AG08395 (cell line): ENCODE measurements around the gene POLD2.
A peak's percentile ranks its signal among the peaks of the same experiment; 100 is the strongest.

Experiments used
- DNase-seq: peaks from one replicate; pipeline ENCODE4 v3.0.0; 2012; ENCODE audit warnings: mixed read lengths, low spot score

The POLD2 gene

DNA sequence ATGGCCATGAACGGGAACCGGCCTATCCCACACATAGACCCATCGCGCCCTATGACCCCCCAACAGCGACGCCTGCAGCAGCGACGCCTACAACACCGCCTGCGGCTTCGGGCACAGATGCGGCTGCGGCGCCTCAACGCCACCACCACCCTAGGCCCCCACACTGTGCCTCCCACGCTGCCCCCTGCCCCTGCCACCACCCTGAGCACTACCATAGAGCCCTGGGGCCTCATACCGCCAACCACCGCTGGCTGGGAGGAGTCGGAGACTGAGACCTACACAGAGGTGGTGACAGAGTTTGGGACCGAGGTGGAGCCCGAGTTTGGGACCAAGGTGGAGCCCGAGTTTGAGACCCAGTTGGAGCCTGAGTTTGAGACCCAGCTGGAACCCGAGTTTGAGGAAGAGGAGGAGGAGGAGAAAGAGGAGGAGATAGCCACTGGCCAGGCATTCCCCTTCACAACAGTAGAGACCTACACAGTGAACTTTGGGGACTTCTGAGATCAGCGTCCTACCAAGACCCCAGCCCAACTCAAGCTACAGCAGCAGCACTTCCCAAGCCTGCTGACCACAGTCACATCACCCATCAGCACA lies 9.5 kb downstream of the POLD2 start:
- DNase-seq: no peak

- no peak for DNase-seq
These were observed 10.2 kb downstream of the POLD2 start for GRCh38 chr7:44112997-44113763.

- DNase-seq: no peak
These were observed 10.9 kb downstream of the POLD2 start for GRCh38 chr7:44112231-44112996.

GRCh38 chr7:44111761-44112160 lies 11.6 kb downstream of the POLD2 start:
- DNase-seq: no peak

DNA sequence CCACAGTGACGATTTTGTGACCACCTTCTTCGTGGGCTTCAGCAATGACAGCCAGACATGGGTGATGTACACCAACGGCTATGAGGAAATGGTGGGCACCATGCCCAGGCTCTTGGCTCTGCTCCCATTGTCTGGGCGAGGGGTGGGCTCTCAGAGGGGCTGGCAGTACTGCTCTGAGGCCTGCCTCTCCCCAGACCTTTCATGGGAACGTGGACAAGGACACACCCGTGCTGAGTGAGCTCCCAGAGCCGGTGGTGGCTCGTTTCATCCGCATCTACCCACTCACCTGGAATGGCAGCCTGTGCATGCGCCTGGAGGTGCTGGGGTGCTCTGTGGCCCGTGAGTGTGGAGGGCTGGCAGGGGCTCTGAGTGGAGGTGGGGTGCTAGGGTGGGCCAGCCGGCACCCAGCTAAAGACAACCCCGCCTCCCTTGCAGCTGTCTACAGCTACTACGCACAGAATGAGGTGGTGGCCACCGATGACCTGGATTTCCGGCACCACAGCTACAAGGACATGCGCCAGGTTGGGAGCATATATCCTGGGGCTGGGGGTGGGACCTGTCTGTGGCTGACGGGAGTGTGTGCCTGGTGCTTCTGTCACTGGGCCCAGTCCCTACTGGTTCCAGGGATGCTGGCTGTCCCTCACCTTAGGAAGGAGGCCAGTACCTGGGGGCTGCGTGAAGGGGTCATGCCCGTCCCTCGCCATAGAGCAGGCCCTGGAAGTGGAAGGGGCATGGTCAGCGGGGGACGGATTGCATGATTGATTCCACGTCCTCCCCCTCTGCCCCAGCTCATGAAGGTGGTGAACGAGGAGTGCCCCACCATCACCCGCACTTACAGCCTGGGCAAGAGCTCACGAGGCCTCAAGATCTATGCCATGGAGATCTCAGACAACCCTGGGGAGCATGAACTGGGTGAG lies 12.4 kb downstream of the POLD2 start:
- DNase-seq: no peak

DNA sequence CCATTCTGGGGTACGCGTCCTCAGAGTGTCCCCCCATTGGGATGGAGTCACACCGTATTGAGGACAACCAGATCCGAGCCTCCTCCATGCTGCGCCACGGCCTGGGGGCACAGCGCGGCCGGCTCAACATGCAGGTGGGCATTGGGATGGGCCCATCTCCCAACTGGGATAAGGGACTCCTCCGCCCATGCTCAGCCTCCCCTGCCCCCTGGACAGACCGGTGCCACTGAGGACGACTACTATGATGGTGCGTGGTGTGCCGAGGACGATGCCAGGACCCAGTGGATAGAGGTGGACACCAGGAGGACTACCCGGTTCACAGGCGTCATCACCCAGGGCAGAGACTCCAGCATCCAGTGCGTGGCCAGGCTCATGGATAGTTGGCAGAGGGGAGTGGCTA lies 13.4 kb downstream of the POLD2 start:
- DNase-seq: no peak

- no peak for DNase-seq
These were observed 14.3 kb downstream of the POLD2 start for GRCh38 chr7:44108768-44109750.

GRCh38 chr7:44107961-44108767 lies 15.2 kb downstream of the POLD2 start:
- no peak for DNase-seq

GRCh38 chr7:44107116-44107960 lies 16.0 kb downstream of the POLD2 start:
- DNase-seq: no peak

- no peak for DNase-seq
These were observed 16.9 kb downstream of the POLD2 start for GRCh38 chr7:44106311-44107065.

GRCh38 chr7:44105832-44106231 lies 17.5 kb downstream of the POLD2 start:
- DNase-seq: no peak

- peak; percentile 75 for DNase-seq
These were observed 18.2 kb downstream of the POLD2 start for GRCh38 chr7:44104860-44105771.

DNA sequence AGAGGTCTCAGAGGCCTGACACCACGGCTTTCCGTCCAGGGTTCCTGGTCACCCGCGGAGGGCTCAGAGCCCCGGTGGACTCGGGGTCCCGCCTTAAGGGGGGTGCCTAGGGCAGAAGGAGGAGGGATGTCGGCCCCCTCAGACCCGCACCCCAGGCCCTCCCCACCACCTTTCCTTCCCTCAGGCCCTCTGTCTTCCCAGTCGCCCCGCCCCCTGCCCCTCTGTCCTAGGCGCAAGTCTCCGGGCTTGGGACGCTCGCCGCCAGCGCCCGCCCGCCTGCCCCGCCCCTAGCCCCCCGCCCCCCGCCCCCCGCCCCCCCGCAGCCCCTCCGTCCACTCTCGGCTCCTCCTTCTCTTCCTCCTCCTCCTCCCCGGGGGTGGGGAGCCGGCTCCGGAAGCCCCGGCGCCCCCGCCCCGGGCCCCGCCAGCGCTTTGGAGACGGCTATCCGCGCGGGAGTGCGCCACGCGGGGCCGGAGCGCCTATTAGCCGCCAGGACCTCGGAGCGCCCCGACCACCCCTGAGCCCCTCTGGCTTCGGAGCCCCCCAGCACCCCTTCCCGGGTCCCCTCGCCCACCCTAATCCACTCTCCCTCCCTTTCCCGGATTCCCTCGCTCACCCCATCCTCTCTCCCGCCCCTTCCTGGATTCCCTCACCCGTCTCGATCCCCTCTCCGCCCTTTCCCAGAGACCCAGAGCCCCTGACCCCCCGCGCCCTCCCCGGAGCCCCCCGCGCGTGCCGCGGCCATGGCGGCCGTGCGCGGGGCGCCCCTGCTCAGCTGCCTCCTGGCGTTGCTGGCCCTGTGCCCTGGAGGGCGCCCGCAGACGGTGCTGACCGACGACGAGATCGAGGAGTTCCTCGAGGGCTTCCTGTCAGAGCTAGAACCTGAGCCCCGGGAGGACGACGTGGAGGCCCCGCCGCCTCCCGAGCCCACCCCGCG lies 19.2 kb downstream of the POLD2 start, which contains the start of gene AEBP1:
Gene AEBP1, plus strand, starts transcription at position 423 of the 937 bp plus-strand sequence. Its CDS starts 321 bp downstream, at position 744.
- peak; percentile 38 for DNase-seq

GRCh38 chr7:44103566-44103922 lies 19.8 kb downstream of the POLD2 start:
- DNase-seq: no peak

DNA sequence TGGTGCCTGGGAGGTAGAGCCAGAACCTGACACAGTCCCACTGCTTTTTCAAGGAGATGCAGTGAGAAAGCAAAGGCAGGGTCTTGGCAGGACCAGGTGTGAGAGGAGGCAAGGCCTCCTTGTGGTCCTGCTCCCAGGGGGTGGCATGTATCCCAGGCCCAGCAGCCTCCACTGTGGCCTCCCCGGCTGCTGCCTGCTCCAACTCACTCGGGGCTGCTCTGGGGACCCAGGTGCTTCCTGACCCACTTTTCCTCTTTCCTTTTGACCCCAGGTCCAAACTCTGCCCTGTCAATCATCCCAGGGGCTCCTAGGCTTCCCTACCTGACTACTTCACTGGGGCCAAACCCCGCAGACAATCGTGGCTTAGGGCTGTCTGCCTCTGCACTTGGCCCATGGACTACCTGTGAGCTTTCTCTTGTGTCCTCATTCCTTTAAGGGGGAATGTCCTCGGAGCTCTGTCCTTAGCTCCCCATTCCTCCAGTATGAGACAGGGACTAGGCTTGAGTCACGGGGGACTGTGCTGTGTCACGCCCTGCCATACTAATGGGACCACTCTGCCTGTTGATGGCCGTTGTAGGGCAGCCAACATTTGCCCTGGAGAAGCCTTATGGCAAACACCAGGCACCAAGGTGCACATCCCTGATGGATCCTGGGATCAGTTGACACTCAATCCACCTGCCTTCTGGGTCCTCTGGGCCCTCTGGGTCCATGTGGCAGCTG lies 20.3 kb downstream of the POLD2 start:
- DNase-seq: no peak
